Right atrium auricular region (tissue), 2 donors: ENCODE results near the gene FAAP100. TPM values are rescaled to one million over a fixed set of nuclear protein-coding genes. Genes with fewer than 3 reads are reported as not detected.
"Not testable (repeated sequence)": the region's sequence is repeated elsewhere in the genome, so short reads cannot be mapped to it uniquely, and the experiment has no call there.

Source experiments
- DNase-seq: peaks from one replicate; pipeline ENCODE4 v3.0.0-alpha.2; 2019; ENCODE audit warnings: low spot score
- H3K27ac ChIP-seq, 2 donors: fragments of 200-600 bp; sonication (generic); 1 replicate in 1 of 2; 2 replicates in 1 of 2; pipeline ENCODE4 v1.5.1; 2016 to 2019
- H3K27me3 ChIP-seq, 2 donors: fragments of 200-600 bp; sonication (generic); one replicate each; pipeline versions ENCODE4 v1.5.1 to v1.6.0; 2017 to 2019
- H3K36me3 ChIP-seq: fragments of 200-600 bp; sonication (generic); one replicate; pipeline ENCODE4 v1.5.1; 2016
- H3K4me1 ChIP-seq, 2 donors: fragments of 200-600 bp; sonication (generic); one replicate each; pipeline versions ENCODE4 v1.5.1 to v1.6.0; 2017 to 2019
- H3K4me3 ChIP-seq, 2 donors: fragments of 200-600 bp; sonication (generic); 1 replicate in 1 of 2; 2 replicates in 1 of 2; pipeline ENCODE4 v1.5.1; 2017 to 2019; ENCODE audit warnings: mild to moderate bottlenecking in 1 of 2, moderate library complexity in 1 of 2
- H3K9me3 ChIP-seq, 2 donors: fragments of 200-600 bp; sonication (generic); one replicate each; pipeline ENCODE4 v1.5.1; 2019
- total RNA-seq, 2 donors: library from RNA; depleted of rRNA; stranded (reverse); fragments of >200 nt; gene quantifications; one replicate each; pipeline ENCODE4 v1.1.0, GENCODE V29; 2016
- TF ChIP-seq, protein P1 (sequence below), 2 donors: fragments of 200-600 bp; sonication (generic); IDR thresholded peaks; one replicate each; pipeline ENCODE4 v1.5.1; 2019; ENCODE audit warnings: antibody characterized with exemption in 2 of 2

FAAP100 gene
- total RNA-seq, 2 donors from 2014 or later = 12.8 to 13.7 TPM

DNA sequence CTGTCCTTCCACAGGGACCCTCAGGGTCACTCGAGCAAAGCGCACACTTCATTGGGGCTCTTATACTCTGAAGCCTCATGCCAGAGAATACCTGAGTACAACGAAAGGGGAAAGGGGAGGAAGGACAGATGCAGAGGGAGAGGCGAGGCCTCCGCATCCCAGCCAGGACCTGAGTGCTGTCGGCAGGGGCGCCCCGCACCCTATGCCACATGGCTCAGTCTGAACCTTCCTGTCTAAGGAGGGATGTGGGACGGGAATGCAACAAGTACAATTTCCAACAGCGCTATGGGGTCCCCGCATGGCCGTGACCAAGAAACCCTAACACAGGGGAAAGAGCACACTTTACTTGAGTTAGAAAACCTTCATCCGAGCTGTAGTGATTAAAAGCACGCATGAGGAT lies 39.8 kb upstream of the FAAP100 start:
- Histone ChIP-seq H3K27ac (no peak overlapping the region), H3K4me1 (peaks cover 0 to 3% of the 10 kb centered on the region in 2 donors), H3K9me3 (no peaks in the 10 kb centered on the region), H3K27me3 (no peaks in the 10 kb centered on the region), H3K36me3 (peaks cover 93% of the 10 kb centered on the region), H3K4me3 (no peak overlapping the region)
- DNase-seq = no peak
- TF ChIP-seq, protein P1, sequence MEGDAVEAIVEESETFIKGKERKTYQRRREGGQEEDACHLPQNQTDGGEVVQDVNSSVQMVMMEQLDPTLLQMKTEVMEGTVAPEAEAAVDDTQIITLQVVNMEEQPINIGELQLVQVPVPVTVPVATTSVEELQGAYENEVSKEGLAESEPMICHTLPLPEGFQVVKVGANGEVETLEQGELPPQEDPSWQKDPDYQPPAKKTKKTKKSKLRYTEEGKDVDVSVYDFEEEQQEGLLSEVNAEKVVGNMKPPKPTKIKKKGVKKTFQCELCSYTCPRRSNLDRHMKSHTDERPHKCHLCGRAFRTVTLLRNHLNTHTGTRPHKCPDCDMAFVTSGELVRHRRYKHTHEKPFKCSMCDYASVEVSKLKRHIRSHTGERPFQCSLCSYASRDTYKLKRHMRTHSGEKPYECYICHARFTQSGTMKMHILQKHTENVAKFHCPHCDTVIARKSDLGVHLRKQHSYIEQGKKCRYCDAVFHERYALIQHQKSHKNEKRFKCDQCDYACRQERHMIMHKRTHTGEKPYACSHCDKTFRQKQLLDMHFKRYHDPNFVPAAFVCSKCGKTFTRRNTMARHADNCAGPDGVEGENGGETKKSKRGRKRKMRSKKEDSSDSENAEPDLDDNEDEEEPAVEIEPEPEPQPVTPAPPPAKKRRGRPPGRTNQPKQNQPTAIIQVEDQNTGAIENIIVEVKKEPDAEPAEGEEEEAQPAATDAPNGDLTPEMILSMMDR (IDR thresholded peaks at IDR 0.05) = no peak

DNA sequence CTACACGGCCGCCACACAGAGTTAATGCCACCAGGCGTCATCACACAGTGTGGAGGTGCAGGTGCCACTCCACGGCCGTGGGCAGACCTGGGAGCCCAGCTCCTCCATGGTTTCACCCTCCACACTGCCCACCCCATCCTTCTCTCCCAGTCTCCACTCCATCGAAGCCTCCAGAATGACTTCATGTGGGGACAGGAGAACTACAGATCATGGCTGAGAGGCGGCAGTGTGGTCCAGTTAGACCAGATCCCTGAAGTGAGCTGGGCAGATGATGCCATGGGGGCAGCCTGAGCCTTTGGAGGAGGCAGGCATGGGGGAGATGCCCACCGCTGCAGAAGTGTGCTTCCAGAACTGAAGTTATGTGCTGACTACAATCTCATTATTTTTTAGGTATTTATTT lies 38.0 kb upstream of the FAAP100 start:
- Histone ChIP-seq H3K27ac (no peak overlapping the region), H3K4me3 (no peak overlapping the region), H3K4me1 (peaks cover 0 to 3% of the 10 kb centered on the region in 2 donors), H3K36me3 (peaks cover 93% of the 10 kb centered on the region), H3K9me3 (no peaks in the 10 kb centered on the region), H3K27me3 (no peaks in the 10 kb centered on the region)
- TF ChIP-seq, protein P1 (IDR thresholded peaks at IDR 0.05) = no peak
- no peak for DNase-seq

DNA sequence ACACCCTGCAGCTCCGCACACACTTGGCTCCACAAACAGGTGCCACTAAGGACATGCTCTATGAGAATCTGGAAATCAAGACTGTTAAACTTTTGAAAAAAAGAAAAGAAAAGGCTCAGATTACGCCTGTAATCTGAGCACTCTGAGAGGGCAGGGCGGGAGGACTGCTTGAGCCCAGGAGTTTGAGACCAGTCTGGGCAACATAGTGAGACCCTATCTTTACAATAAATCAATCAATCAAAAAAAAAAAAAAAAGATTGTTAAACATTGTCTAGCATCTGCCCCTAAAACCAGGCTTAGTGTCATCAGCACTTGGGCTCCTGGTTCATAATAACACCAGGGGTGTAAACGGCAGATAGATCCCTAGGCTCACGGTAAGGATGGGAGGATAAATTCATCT lies 37.5 kb upstream of the FAAP100 start:
- H3K9me3 ChIP-seq = no peaks in the 10 kb centered on the region
- no peak for DNase-seq
- H3K36me3 ChIP-seq = peaks cover 92% of the 10 kb centered on the region
- H3K4me1 ChIP-seq = peaks cover 0 to 3% of the 10 kb centered on the region in 2 donors
- no peaks in the 10 kb centered on the region for H3K27me3 ChIP-seq
- H3K27ac ChIP-seq = no peak overlapping the region
- H3K4me3 ChIP-seq = no peak overlapping the region
- TF ChIP-seq, protein P1 (IDR thresholded peaks at IDR 0.05) = no peak

DNA sequence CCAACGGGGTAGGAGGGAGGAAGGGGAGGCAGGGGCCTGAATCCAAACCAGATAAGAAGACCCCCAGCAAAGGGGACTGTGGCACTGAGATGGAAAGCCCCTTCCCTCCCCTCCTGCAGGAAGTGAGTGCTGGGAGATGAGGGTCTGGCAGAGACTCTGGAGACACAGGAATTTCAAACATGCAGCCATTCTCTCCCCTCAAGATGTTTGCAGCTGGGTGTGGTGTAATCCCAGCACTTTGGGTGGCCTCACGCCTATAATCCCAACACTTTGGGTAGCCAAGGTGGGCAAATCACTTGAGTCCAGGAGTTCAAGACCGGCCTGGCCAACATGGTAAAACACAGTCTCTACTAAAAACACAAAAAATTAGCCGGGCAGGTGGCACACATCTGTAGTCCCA lies 33.9 kb upstream of the FAAP100 start:
- Histone ChIP-seq H3K27me3 (no peaks in the 10 kb centered on the region), H3K9me3 (no peaks in the 10 kb centered on the region), H3K4me3 (no peak overlapping the region), H3K27ac (no peak overlapping the region), H3K36me3 (peaks cover 78% of the 10 kb centered on the region), H3K4me1 (no peaks in the 10 kb centered on the region)
- TF ChIP-seq, protein P1 (IDR thresholded peaks at IDR 0.05) = no peak
- no peak for DNase-seq

DNA sequence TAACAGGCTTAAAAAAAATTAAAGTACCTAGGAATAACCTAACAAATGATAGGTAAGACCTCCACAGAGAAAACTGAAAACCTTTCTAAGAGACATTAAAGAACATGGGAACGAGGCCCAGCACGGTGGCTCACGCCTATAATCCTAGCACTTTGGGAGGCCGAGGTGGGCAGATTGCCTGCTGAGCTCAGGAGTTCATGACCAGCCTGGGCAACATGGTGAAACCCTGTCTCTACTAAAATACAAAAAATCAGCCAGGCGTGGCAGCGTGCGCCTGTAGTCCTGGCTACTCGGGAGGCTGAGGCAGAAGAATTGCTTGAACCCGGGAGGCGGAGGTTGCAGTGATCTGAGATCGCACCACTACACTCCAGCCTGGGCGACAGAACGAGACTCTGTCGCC lies 32.6 kb upstream of the FAAP100 start:
- DNase-seq, H3K9me3 ChIP-seq, H3K27me3 ChIP-seq, H3K27ac ChIP-seq, H3K4me3 ChIP-seq: not testable (repeated sequence)
- peaks cover 64% of the 10 kb centered on the region for H3K36me3 ChIP-seq
- peaks cover 0 to 11% of the 10 kb centered on the region in 2 donors for H3K4me1 ChIP-seq

DNA sequence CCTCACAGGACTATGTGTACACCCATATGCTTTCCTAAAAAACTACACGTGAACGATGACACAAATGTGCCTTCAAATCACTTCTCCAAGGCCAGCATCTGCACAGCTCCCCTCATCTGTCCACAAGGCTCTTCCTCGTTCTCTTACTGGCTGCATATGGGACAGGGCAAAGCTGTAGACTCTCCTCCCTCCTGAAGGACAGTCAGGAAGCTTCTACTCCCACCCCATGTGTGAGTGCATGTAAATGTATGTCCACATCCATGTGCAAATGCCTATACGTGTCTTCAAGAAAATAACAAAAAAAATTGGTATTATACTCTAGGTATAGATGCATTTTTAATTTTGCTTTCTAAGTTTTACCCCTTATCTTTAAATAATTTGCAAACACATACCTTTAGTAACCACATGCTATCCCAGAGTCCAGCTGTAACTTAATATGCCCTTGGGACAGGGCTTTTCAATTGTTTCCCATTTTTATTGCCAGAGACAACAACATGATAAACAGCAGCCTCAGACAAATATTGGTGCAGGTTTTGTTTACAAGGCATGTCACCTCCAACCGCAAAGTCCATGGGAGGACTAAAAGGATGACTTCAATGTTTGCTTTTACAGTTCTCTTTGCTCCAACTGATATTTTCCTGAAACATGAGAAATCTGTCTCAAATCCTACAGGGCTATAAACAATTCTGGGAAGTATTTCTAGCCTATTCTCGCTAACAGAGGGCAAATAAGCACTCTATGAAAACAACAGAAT lies 31.6 kb upstream of the FAAP100 start:
- DNase-seq = no peak
- peaks cover 58% of the 10 kb centered on the region for H3K36me3 ChIP-seq
- TF ChIP-seq, protein P1 (IDR thresholded peaks at IDR 0.05) = no peak
- no peak overlapping the region for H3K27ac ChIP-seq
- H3K27me3 ChIP-seq = no peaks in the 10 kb centered on the region
- no peaks in the 10 kb centered on the region for H3K9me3 ChIP-seq
- H3K4me1 ChIP-seq = peaks cover 0 to 15% of the 10 kb centered on the region in 2 donors
- no peak overlapping the region for H3K4me3 ChIP-seq
